ENCODE measurements around the gene GPR89A. TPM values are rescaled to one million over a fixed set of nuclear protein-coding genes. Genes with fewer than 3 reads are reported as not detected.

GPR89A gene
- total RNA-seq, 1 experiment from 2014 or later, result 19.5 TPM

DNA sequence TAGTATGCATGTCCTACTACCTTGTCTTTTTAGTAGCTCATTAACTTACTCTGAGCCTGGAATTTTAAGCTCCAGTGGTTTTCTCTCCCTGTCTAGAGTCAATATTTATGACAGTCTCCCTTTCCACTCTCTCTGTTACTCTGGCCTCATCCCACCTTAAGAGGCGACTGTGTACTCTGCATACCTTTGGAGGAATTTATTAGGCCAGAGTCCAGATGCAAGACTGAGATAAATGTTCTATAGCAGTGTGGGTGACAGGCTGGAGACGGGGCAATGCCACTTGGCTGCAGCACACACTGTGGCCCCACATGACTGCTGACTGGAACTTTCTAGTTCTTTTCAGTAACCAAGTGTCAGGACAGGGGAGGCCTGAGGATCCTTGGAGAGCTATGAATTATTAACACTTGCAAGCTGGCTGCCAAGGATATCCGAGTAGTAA, 103.4 kb downstream of the GPR89A start (continued):
- TF ChIP-seq, protein P1, sequence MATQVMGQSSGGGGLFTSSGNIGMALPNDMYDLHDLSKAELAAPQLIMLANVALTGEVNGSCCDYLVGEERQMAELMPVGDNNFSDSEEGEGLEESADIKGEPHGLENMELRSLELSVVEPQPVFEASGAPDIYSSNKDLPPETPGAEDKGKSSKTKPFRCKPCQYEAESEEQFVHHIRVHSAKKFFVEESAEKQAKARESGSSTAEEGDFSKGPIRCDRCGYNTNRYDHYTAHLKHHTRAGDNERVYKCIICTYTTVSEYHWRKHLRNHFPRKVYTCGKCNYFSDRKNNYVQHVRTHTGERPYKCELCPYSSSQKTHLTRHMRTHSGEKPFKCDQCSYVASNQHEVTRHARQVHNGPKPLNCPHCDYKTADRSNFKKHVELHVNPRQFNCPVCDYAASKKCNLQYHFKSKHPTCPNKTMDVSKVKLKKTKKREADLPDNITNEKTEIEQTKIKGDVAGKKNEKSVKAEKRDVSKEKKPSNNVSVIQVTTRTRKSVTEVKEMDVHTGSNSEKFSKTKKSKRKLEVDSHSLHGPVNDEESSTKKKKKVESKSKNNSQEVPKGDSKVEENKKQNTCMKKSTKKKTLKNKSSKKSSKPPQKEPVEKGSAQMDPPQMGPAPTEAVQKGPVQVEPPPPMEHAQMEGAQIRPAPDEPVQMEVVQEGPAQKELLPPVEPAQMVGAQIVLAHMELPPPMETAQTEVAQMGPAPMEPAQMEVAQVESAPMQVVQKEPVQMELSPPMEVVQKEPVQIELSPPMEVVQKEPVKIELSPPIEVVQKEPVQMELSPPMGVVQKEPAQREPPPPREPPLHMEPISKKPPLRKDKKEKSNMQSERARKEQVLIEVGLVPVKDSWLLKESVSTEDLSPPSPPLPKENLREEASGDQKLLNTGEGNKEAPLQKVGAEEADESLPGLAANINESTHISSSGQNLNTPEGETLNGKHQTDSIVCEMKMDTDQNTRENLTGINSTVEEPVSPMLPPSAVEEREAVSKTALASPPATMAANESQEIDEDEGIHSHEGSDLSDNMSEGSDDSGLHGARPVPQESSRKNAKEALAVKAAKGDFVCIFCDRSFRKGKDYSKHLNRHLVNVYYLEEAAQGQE (IDR thresholded peaks at IDR 0.05; ENCODE audit: low read depth), result no peak
- no peak for TF ChIP-seq EGR1 (IDR thresholded peaks at IDR 0.05; ENCODE audit: low read depth)
- no peak for TF ChIP-seq ZFX (IDR thresholded peaks at IDR 0.05)
- no peak for TF ChIP-seq ELF1 (IDR thresholded peaks at IDR 0.05; ENCODE audit: borderline replicate concordance, low read depth)
- TF ChIP-seq, protein P2, sequence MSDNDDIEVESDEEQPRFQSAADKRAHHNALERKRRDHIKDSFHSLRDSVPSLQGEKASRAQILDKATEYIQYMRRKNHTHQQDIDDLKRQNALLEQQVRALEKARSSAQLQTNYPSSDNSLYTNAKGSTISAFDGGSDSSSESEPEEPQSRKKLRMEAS (IDR thresholded peaks at IDR 0.05), result no peak

DNA sequence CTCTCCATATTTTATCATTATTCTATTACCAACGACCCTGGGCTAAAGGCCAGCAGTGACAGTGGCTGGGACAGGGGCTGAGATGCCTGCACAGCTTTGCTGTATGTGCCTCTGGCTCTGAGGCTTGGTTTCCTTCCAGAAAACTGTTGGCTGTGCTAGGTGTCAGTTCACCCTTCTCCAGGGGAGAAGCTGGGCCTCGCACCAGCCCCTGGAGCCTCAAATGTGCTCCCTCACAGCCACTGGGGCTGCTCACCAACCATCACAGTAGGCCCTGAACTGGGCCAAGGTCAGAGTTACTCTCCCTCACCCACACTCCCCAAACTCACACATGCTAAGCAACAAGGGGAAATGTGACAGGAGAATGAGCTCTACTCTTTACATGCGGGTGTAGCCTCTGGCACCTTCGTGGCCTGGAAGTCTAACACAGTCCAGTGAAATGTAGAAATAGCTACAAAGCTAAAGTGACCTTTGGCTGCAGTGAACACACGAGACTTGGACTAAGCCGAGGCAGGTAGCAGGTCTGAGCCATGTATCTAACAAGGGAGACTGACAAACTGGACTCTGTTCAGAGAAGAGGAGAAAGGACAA, 106.8 kb downstream of the GPR89A start:
- H2AFZ ChIP-seq (ENCODE audit: low read depth, low read length, poor library complexity, severe bottlenecking), result no peak overlapping the region
- no peak for TF ChIP-seq EGR1 (IDR thresholded peaks at IDR 0.05; ENCODE audit: low read depth)
- intact Hi-C loops (cut with micrococcal nuclease), result no loop called here
- H3K36me3 ChIP-seq (ENCODE audit: control insufficient read depth in 1 of 2, insufficient read depth in 2 of 2, low read length in 2 of 2), result no peaks in the 10 kb centered on the region
- ChIA-PET POLR2A (no interaction called here), RAD21 (ENCODE audit: low non-redundant PET in 1 of 2, low total read pairs in 2 of 2, uncharacterized antibody in 2 of 2, unreplicated experiment in 2 of 2) (no interaction called here), CTCF (no interaction called here)
- no peaks in the 10 kb centered on the region for H4K20me1 ChIP-seq (ENCODE audit: insufficient read depth)
- BruUV-seq (replicated peaks), result no TSS peak
- no peaks in the 10 kb centered on the region for H3K9me3 ChIP-seq (ENCODE audit: control insufficient read depth in 1 of 2, insufficient read depth in 1 of 2, low read depth in 1 of 2, low read length in 2 of 2)
- no peaks in the 10 kb centered on the region for H3K9me2 ChIP-seq (ENCODE audit: insufficient read depth)
- no peak overlapping the region for H3K27ac ChIP-seq (ENCODE audit: low read depth, low read length)
- H3K27me3 ChIP-seq (ENCODE audit: insufficient read depth, low read length), result no peaks in the 10 kb centered on the region
- ATAC-seq (no peak), DNase-seq (ENCODE audit: low read depth, low spot score) (no peak)
- no peaks in the 10 kb centered on the region for H3K4me1 ChIP-seq (ENCODE audit: control insufficient read depth in 1 of 2, insufficient read depth in 2 of 2, low read length in 2 of 2)
- H3K79me2 ChIP-seq (ENCODE audit: insufficient read depth, low read length), result no peaks in the 10 kb centered on the region
- H3K4me2 ChIP-seq (ENCODE audit: low read length), result no peak overlapping the region
- H3K9ac ChIP-seq (ENCODE audit: low read length), result no peak overlapping the region
- H3K4me3 ChIP-seq (replicated peaks in 1 of 2; ENCODE audit: low read depth in 1 of 2, low read length in 2 of 2), result no peak overlapping the region
